Measurements from ENCODE around the gene ZNF778. TPM values are rescaled to one million over a fixed set of nuclear protein-coding genes. Genes with fewer than 3 reads are reported as not detected.

ZNF778 gene
- total RNA-seq, 1 donor from 2014 or later = 8.7 TPM

DNA sequence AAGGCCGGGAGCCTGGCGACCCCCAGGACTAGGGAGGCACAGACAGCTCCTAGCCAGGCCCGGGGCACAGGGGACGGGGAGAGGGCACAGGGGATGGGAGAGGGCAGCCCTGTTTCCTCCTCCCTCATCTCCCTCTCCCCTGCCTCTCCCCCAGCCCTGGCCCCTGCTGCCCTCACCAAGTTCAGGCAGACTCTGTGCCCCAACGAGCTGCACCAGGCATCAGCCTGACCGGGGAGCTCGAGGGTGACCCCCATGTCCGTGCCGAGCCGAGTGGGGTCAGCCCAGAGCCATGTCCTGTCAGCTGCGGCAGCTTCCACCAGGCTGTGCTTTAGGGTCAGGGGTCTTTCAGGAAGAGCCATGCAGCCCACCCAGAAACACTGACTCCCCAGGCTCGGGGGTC lies 40.0 kb upstream of the ZNF778 start:
- Histone ChIP-seq H3K4me1 (no peaks in the 10 kb centered on the region), H3K9me3 (replicated peaks) (no peaks in the 10 kb centered on the region), H3K4me3 (no peak overlapping the region), H3K27ac (replicated peaks) (no peak overlapping the region), H3K27me3 (ENCODE audit: low read depth) (peaks cover 86% of the 10 kb centered on the region), H3K36me3 (no peaks in the 10 kb centered on the region)
- DNase-seq = no peak
- no peak for TF ChIP-seq CTCF (IDR thresholded peaks at IDR 0.05; ENCODE audit: borderline replicate concordance)
- intact Hi-C loops (cut with micrococcal nuclease) = no loop called here

DNA sequence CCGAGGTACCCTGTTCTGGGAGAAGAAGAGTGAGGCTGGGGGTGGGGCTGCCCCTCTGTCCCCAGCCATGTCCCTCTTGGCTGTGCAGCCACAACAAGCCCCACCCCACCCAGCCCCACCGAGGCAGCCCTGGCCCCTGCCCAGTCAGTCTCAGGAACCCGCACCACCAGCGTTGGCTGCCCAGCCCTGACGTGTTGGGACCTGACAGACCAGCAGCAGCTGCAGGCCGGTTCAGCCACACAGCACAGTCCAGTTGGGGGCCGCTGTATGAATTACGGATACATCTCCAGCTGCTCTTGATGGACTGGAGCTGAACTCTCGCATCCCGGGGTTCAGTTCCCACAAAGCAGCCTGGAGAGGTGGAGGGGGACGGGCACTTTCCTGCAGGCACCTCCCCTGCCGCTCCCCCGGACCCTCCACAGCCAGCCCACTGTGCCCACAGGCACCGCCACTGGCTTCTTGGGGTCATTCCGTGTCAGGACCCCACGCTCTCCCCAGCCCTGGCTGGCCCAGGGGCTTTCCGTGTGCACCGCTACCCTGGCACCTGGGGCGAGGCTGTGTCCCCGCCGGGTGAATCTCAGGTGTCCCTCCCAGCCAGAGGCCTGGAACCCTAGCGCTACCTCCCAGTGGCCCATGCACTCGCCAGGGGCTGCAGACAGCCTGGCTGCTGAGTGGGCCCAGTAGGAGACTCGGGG lies 38.9 kb upstream of the ZNF778 start:
- intact Hi-C loops (cut with micrococcal nuclease) = no loop called here
- DNase-seq = no peak
- H3K4me1 ChIP-seq = no peaks in the 10 kb centered on the region
- peaks cover 86% of the 10 kb centered on the region for H3K27me3 ChIP-seq (ENCODE audit: low read depth)
- no peak overlapping the region for H3K27ac ChIP-seq (replicated peaks)
- H3K4me3 ChIP-seq = no peak overlapping the region
- no peaks in the 10 kb centered on the region for H3K9me3 ChIP-seq (replicated peaks)
- no peak for TF ChIP-seq CTCF (IDR thresholded peaks at IDR 0.05; ENCODE audit: borderline replicate concordance)
- H3K36me3 ChIP-seq = no peaks in the 10 kb centered on the region

DNA sequence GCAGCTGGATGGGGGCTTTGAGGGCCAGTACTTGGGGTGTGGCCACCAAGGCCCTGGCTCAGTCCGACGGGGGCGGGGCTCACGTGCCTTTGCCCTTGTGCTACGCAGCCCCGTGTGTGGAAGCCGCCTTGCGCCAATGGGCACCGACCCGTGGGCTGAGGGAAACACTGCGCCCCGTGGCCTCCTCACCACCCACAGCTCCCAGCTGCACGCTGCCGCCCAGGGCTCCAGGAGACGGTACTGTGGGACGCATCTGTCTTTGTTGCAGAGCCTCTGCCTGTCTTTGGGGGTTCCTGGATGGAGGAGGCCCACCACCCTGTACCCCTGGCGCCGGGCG lies 38.4 kb upstream of the ZNF778 start:
- no peaks in the 10 kb centered on the region for H3K4me1 ChIP-seq
- TF ChIP-seq CTCF (IDR thresholded peaks at IDR 0.05; ENCODE audit: borderline replicate concordance) = no peak
- no peaks in the 10 kb centered on the region for H3K36me3 ChIP-seq
- H3K27ac ChIP-seq (replicated peaks) = no peak overlapping the region
- no peaks in the 10 kb centered on the region for H3K9me3 ChIP-seq (replicated peaks)
- no peak for DNase-seq
- intact Hi-C loops (cut with micrococcal nuclease) = no loop called here
- no peak overlapping the region for H3K4me3 ChIP-seq
- H3K27me3 ChIP-seq (ENCODE audit: low read depth) = peaks cover 86% of the 10 kb centered on the region

DNA sequence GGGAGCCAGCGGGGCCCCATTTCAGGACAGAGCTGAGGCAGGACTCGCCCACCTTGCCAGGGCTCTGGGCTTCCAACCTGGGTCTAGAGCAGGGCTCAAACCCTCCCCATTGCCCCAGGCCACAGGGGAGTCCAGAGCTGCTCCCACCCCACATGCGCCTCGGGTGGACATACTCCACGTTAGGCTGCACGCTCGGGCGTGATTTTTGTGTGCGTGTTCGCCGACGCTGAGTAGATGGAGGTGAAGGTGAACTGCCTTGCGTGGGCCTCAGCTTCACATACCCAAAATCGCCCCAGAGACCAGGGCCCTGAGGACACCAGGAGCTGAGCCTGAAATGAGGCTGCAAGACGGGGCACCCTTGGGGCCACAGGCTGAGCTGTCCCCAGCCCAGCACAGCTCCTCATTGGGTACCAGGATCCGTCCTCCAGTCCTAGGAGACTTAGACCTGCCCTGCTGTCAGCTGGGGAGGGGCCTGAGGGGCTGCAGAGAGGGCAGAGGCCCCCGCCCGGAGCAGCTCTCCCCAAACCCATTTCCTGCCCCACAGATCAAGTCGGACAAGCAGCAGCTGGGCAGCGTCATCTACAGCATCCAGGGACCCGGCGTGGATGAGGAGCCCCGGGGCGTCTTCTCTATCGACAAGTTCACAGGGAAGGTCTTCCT lies 37.7 kb upstream of the ZNF778 start:
- Histone ChIP-seq H3K4me3 (no peak overlapping the region), H3K27ac (replicated peaks) (no peak overlapping the region), H3K9me3 (replicated peaks) (no peaks in the 10 kb centered on the region), H3K4me1 (no peaks in the 10 kb centered on the region), H3K36me3 (no peaks in the 10 kb centered on the region), H3K27me3 (ENCODE audit: low read depth) (peaks cover 86% of the 10 kb centered on the region)
- TF ChIP-seq CTCF (IDR thresholded peaks at IDR 0.05; ENCODE audit: borderline replicate concordance) = no peak
- intact Hi-C loops (cut with micrococcal nuclease) = no loop called here
- no peak for DNase-seq

DNA sequence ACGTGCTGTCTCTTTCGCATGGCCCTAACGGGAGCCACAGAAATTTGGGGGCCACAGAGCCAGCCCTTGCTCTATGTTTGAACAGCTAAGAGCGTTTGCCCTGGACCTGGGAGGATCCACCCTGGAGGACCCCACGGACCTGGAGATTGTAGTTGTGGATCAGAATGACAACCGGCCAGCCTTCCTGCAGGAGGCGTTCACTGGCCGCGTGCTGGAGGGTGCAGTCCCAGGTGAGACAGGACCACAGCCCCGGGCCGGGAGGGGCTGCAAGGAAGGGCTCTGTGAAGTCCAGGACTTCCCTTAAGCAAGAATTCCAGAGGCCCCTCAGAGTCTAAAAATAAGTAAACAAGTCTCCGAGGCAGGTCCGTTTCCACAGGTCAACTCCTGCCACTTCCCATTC lies 34.0 kb upstream of the ZNF778 start:
- no peak for TF ChIP-seq CTCF (IDR thresholded peaks at IDR 0.05; ENCODE audit: borderline replicate concordance)
- Histone ChIP-seq H3K4me1 (no peaks in the 10 kb centered on the region), H3K36me3 (no peaks in the 10 kb centered on the region), H3K27me3 (ENCODE audit: low read depth) (peaks cover 49% of the 10 kb centered on the region), H3K9me3 (replicated peaks) (no peaks in the 10 kb centered on the region), H3K4me3 (no peak overlapping the region), H3K27ac (replicated peaks) (no peak overlapping the region)
- no peak for DNase-seq
- intact Hi-C loops (cut with micrococcal nuclease) = no loop called here
